ENCODE measurements around the gene TBC1D22A.

The TBC1D22A gene

GRCh38 chr22:47042861-47043496, 280.5 kb downstream of the TBC1D22A start:
- no peak for TF ChIP-seq CTCF (IDR thresholded peaks at IDR 0.05)

- no peak for TF ChIP-seq CTCF (IDR thresholded peaks at IDR 0.05)
Measured at GRCh38 chr22:47043835-47044721, 281.6 kb downstream of the TBC1D22A start.

GRCh38 chr22:47044722-47045535, 282.5 kb downstream of the TBC1D22A start:
- TF ChIP-seq CTCF (IDR thresholded peaks at IDR 0.05): no peak

GRCh38 chr22:47045691-47046410, 283.4 kb downstream of the TBC1D22A start:
- no peak for TF ChIP-seq CTCF (IDR thresholded peaks at IDR 0.05)

- no peak for TF ChIP-seq CTCF (IDR thresholded peaks at IDR 0.05)
Measured at GRCh38 chr22:47046411-47047065, 284.1 kb downstream of the TBC1D22A start.

GRCh38 chr22:47047321-47048122, 285.1 kb downstream of the TBC1D22A start:
- TF ChIP-seq CTCF (IDR thresholded peaks at IDR 0.05): no peak
